Measurements from ENCODE around the gene HAT1.

GRCh38 chr2:172021074-172021931, 99.0 kb downstream of the HAT1 start:
- TF ChIP-seq SUZ12 (IDR thresholded peaks at IDR 0.05; ENCODE audit: extremely low read depth, insufficient read depth, insufficient read length): no peak
- TF ChIP-seq YY1 (IDR thresholded peaks at IDR 0.05; ENCODE audit: insufficient read depth, insufficient read length): no peak
- no peak for TF ChIP-seq ZNF274 (IDR thresholded peaks at IDR 0.05; ENCODE audit: low read depth, low read length)
